Measurements from ENCODE around the gene GFRA1.

GFRA1 gene

DNA sequence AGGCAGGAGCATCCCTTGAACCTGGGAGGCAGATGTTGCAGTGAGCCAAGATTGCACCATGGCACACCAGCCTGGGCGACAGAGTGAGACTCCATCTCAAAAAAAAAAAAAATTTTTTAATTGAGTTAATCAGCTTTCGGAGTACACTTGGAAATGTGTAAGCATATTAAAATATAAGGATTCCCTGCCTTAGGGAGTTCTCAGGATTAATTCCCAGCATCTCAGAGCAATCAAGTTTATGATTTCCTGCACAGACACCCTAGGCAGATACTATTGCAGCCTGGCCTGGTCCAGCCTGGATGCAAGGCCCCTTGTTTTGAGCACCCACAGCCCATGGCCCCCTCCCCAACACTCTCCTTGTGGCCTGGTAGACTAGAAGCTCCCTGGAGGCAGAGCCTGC, 39.8 kb downstream of the GFRA1 start:
- TF ChIP-seq, protein P1, sequence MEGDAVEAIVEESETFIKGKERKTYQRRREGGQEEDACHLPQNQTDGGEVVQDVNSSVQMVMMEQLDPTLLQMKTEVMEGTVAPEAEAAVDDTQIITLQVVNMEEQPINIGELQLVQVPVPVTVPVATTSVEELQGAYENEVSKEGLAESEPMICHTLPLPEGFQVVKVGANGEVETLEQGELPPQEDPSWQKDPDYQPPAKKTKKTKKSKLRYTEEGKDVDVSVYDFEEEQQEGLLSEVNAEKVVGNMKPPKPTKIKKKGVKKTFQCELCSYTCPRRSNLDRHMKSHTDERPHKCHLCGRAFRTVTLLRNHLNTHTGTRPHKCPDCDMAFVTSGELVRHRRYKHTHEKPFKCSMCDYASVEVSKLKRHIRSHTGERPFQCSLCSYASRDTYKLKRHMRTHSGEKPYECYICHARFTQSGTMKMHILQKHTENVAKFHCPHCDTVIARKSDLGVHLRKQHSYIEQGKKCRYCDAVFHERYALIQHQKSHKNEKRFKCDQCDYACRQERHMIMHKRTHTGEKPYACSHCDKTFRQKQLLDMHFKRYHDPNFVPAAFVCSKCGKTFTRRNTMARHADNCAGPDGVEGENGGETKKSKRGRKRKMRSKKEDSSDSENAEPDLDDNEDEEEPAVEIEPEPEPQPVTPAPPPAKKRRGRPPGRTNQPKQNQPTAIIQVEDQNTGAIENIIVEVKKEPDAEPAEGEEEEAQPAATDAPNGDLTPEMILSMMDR (IDR thresholded peaks at IDR 0.05; ENCODE audit: low read depth, low read length) = no peak
- no peak overlapping the region for H3K4me3 ChIP-seq (ENCODE audit: low read depth, low read length)

DNA sequence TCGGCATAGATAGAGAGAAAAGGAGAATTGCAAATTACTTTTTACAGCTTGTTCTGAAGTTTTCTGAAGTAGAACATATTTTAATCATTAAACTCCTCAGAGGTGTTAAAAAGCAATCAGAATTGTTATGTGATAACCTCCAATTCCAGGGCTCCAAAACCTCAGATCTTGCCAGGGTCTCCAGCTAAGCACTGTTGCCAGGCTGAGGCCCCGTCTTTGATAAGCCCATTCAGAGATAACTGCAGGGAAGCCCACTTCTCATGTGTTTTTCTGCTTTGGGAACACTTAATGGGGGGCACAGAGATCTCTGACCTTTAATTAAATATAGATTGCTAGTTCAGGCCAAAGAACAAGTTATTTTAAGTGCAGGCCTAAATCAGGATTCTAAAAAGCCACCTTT, 40.4 kb downstream of the GFRA1 start:
- H3K4me3 ChIP-seq (ENCODE audit: low read depth, low read length) = no peak overlapping the region
- TF ChIP-seq, protein P1 (IDR thresholded peaks at IDR 0.05; ENCODE audit: low read depth, low read length) = no peak

DNA sequence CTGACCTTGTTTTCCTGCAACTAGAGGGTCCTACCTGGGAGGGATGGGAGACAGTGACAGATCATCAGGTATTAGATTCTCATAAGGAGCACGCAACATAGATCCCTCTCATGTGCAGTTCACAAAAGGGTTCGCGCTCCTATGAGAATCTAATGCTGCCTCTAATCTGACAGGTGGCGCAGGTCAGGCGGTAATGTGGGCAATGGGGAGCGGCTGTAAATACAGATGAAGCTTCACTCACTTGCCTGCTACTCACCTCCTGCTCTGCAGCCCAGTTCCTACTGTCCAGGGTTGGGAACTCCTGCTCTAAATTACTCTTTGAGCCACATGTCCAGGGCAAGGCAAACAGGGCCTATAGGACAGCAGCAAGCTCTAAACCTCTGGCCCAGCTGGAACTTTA, 46.2 kb downstream of the GFRA1 start:
- TF ChIP-seq, protein P1 (IDR thresholded peaks at IDR 0.05; ENCODE audit: low read depth, low read length) = no peak
- no peak overlapping the region for H3K4me3 ChIP-seq (ENCODE audit: low read depth, low read length)

DNA sequence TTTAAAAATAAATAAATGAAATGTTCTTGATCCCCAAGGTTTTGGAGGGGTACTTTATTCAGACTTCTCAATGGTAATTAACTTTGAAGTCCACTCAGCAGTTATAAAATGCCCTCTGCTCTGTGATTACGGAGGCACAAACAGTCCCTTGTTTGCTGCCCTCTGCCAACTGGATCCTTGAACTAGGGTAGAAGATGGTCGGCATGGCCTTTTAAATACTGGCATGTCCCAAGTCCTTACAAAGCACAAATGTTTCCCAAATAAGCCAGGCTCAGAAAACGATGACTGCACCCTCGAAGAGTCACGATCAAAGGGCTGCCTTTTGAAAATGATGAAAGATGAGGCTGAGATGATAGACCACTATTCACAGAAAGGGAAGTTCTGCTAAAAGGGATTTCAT, 47.0 kb downstream of the GFRA1 start:
- H3K4me3 ChIP-seq (ENCODE audit: low read depth, low read length) = no peak overlapping the region

DNA sequence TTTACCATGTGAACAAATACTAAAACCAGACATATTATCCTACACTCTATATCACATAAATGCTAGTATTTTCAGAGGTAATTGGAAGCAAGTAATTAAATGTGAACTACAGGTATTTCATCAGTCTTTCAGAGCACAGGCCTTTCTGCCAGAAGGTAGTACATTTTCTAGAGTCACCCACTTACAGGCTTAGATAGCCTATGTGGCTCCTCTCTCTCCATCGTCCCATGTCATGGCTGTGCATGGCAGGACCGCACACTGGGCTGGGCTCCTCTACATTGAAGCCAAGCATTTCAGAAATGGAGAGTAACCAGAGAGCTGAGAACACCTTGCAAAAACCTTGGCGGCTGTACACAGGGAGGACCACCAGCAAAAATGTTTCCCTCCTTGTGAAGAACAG, 49.7 kb downstream of the GFRA1 start:
- H3K4me3 ChIP-seq (ENCODE audit: low read depth, low read length) = no peak overlapping the region
- TF ChIP-seq, protein P1 (IDR thresholded peaks at IDR 0.05; ENCODE audit: low read depth, low read length) = no peak

More for the DNA sequence above, 47.0 kb downstream of the GFRA1 start:
- TF ChIP-seq, protein P1 (IDR thresholded peaks at IDR 0.05; ENCODE audit: low read depth, low read length) = no peak

DNA sequence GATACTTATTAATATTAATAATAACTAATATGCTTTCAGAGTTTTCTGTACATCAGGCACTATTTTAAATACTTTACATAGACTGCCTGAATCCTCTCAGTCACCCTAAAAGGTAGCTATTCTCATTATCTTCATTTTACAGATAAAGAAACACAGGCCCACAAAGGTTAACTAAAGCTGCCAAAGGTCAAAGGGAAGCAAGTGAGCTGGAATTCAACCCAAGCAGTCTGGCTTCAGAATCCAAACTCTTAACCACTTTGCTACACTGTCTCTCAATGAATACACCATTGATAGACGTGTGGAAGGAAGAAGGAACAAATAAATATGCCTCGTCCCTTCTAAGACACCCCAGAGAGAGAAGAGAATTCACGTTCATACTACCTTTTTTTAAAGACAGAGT, 52.0 kb downstream of the GFRA1 start:
- TF ChIP-seq, protein P1 (IDR thresholded peaks at IDR 0.05; ENCODE audit: low read depth, low read length) = no peak
- H3K4me3 ChIP-seq (ENCODE audit: low read depth, low read length) = no peak overlapping the region

DNA sequence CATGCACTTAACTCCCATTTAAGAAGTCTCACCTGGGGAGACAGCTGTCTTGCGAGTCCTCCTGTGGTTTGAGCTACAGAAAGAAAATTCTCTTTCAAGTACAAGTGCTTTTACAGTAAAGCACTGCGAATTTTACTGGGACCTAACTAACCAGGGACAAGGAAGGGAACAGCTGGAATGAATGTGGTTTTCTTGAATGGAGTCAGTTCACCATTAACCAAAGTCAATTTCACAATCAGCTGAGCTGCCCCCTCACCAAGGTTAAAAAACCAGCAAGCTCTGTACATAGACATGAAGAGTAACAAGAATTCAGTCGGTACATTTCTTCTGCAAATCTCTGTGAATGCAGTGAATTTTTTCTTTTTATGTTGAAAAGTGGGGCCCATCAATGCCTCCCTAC, 56.3 kb downstream of the GFRA1 start:
- H3K4me3 ChIP-seq (ENCODE audit: low read depth, low read length) = no peak overlapping the region
- TF ChIP-seq, protein P1 (IDR thresholded peaks at IDR 0.05; ENCODE audit: low read depth, low read length) = no peak
